HCT116 (cell line): ENCODE data around the gene WDR74.

Experiments
- ATF3 ChIP-seq: IDR thresholded peaks from 2 replicates; pipeline ENCODE4 v1.6.1; 2012
- CTCF ChIP-seq, 3 experiments: fragments of 200-600 bp in 1 of 3; sonication (generic) in 1 of 3; IDR thresholded peaks in 2 of 3; conservative IDR thresholded peaks in 1 of 3; 2 replicates each; pipeline ENCODE4 v1.5.1; 2012 to 2017; ENCODE audit warnings: low read depth in 2 of 3, low read length in 2 of 3, antibody characterized with exemption in 1 of 3, borderline replicate concordance in 1 of 3, control low read depth in 1 of 3, mild to moderate bottlenecking in 1 of 3, mixed read lengths in 1 of 3, mixed run types in 1 of 3, moderate library complexity in 1 of 3; ENCODE audit not compliant: insufficient read depth in 1 of 3
- EZH2 ChIP-seq: fragments of 200-600 bp; sonication (generic); IDR thresholded peaks from 2 replicates; pipeline ENCODE4 v1.6.1; 2017; ENCODE audit warnings: antibody characterized with exemption, mixed run types
- MAX ChIP-seq: IDR thresholded peaks from 2 replicates; pipeline ENCODE4 v1.6.1; 2012
- POLR2A ChIP-seq: IDR thresholded peaks from 2 replicates; pipeline ENCODE4 v1.7.0; 2011; ENCODE audit warnings: borderline replicate concordance; ENCODE audit not compliant: insufficient read depth, insufficient read length; ENCODE audit errors: extremely low read depth
- POLR2AphosphoS5 ChIP-seq: IDR thresholded peaks from 2 replicates; pipeline ENCODE4 v1.6.1; 2011; ENCODE audit warnings: mild to moderate bottlenecking, low read depth, low read length, moderate library complexity
- RAD21 ChIP-seq: IDR thresholded peaks from 2 replicates; pipeline ENCODE4 v1.6.1; 2012; ENCODE audit warnings: low read depth, mild to moderate bottlenecking
- TCF7L2 ChIP-seq: IDR thresholded peaks from 2 replicates; pipeline ENCODE4 v1.7.0; 2011; ENCODE audit warnings: borderline replicate concordance, inconsistent platforms; ENCODE audit not compliant: insufficient read depth, insufficient read length; ENCODE audit errors: extremely low read depth
- YY1 ChIP-seq: IDR thresholded peaks from 2 replicates; pipeline ENCODE4 v1.6.1; 2011; ENCODE audit warnings: low read length, low read depth, moderate library complexity, mild to moderate bottlenecking; ENCODE audit not compliant: insufficient replicate concordance; ENCODE audit errors: extremely low read depth
- ZFX ChIP-seq: fragments of 450-650 bp; IDR thresholded peaks from 2 replicates; pipeline ENCODE4 v1.6.1; 2017

GRCh38 chr11:62850911-62851806, 11.8 kb upstream of the WDR74 start:
- TF ChIP-seq CTCF (IDR thresholded peaks at IDR 0.05 in 2 of 3, conservative IDR thresholded peaks at IDR 0.05 in 1 of 3; ENCODE audit: borderline replicate concordance in 1 of 3, insufficient read depth in 1 of 3, low read depth in 2 of 3, low read length in 2 of 3) = no peak
- peak; percentile 89; the same call in 1 of the 2 replicates for TF ChIP-seq POLR2AphosphoS5
- TF ChIP-seq ZFX = no peak
- no peak for TF ChIP-seq ATF3
- TF ChIP-seq MAX = peak; percentile 35; the same call in 1 of the 2 replicates
- no peak for TF ChIP-seq YY1
- TF ChIP-seq POLR2A = peak; percentile 76
- TF ChIP-seq EZH2 = no peak
- no peak for TF ChIP-seq TCF7L2
- TF ChIP-seq RAD21 = no peak
